ELR (cell line): Measurements from ENCODE around the gene CFAP97D2.
A peak's percentile ranks its signal among the peaks of the same experiment; 100 is the strongest.
"Not testable (repeated sequence)": the region's sequence is repeated elsewhere in the genome, so short reads cannot be mapped to it uniquely, and the experiment has no call there.

Experiments
- DNase-seq: peaks from one replicate; pipeline ENCODE4 v3.0.0-alpha.2; 2015; ENCODE audit warnings: low read depth

Gene CFAP97D2

GRCh38 chr13:114143806-114144605 is 35.1 kb upstream of the CFAP97D2 start:
- no peak for DNase-seq

GRCh38 chr13:114144606-114145244 is 34.3 kb upstream of the CFAP97D2 start:
- DNase-seq = no peak

- DNase-seq = peak; percentile 45
These were observed 33.8 kb upstream of the CFAP97D2 start for GRCh38 chr13:114145256-114145655.

- DNase-seq = no peak
These were observed 33.3 kb upstream of the CFAP97D2 start for GRCh38 chr13:114145722-114146121.

- DNase-seq = no peak
These were observed 32.9 kb upstream of the CFAP97D2 start for GRCh38 chr13:114146173-114146572.

GRCh38 chr13:114146629-114147028 is 32.4 kb upstream of the CFAP97D2 start:
- DNase-seq = peak; percentile 29

- DNase-seq = no peak
These were observed 31.1 kb upstream of the CFAP97D2 start for GRCh38 chr13:114147803-114148520.

- DNase-seq = no peak
These were observed 30.6 kb upstream of the CFAP97D2 start for GRCh38 chr13:114148521-114148855.

GRCh38 chr13:114148886-114149285 is 30.2 kb upstream of the CFAP97D2 start:
- not testable (repeated sequence) for DNase-seq

- DNase-seq = no peak
These were observed 29.0 kb upstream of the CFAP97D2 start for GRCh38 chr13:114149774-114150740.

- no peak for DNase-seq
These were observed 28.0 kb upstream of the CFAP97D2 start for GRCh38 chr13:114151031-114151430.

- no peak for DNase-seq
These were observed 27.3 kb upstream of the CFAP97D2 start for GRCh38 chr13:114151565-114152284.

- DNase-seq = no peak
These were observed 26.8 kb upstream of the CFAP97D2 start for GRCh38 chr13:114152285-114152645.

- DNase-seq = no peak
These were observed 26.2 kb upstream of the CFAP97D2 start for GRCh38 chr13:114152831-114153371.

- no peak for DNase-seq
These were observed 25.5 kb upstream of the CFAP97D2 start for GRCh38 chr13:114153485-114154080.

GRCh38 chr13:114154476-114154875 is 24.6 kb upstream of the CFAP97D2 start:
- DNase-seq = no peak

GRCh38 chr13:114155320-114155719 is 23.7 kb upstream of the CFAP97D2 start:
- DNase-seq = no peak

GRCh38 chr13:114155926-114156883 is 22.9 kb upstream of the CFAP97D2 start:
- DNase-seq = no peak

- no peak for DNase-seq
These were observed 21.1 kb upstream of the CFAP97D2 start for GRCh38 chr13:114157869-114158495.
